ENCODE results near the gene DHRS2. TPM values are rescaled to one million over a fixed set of nuclear protein-coding genes. Genes with fewer than 3 reads are reported as not detected.

DHRS2 gene
- total and polyA plus RNA-seq, 2 of the 13 experiments (the other 11 are each of a cell fraction or from before 2014, with no cell fraction given): 1,621 to 3,021 TPM

DNA sequence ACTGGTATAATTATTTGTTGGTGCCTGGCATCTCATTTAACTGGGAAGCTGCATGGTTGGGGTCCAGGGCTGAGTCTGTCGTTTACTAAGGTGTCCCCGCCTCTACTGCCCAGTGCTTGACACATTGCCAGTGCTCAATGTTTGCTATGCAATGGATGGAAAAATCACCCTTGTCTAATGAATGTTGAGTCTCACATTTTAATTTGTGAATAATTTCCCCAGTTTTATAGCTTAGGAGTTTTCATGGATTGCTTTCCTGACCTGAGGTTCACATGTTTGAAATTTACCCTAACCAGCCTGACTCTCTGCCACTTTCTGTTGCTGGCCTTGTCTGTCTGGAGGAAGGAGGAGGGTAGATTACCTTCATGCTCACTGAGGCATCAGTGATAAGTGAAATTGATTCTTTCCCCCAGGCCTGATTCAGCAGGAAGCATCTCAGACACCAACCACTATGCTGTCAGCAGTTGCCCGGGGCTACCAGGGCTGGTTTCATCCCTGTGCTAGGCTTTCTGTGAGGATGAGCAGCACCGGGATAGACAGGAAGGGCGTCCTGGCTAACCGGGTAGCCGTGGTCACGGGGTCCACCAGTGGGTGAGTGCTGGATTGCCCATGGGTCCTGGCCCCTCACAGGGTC is 2.4 kb downstream of the DHRS2 start (continued):
- TF ChIP-seq, protein P1, sequence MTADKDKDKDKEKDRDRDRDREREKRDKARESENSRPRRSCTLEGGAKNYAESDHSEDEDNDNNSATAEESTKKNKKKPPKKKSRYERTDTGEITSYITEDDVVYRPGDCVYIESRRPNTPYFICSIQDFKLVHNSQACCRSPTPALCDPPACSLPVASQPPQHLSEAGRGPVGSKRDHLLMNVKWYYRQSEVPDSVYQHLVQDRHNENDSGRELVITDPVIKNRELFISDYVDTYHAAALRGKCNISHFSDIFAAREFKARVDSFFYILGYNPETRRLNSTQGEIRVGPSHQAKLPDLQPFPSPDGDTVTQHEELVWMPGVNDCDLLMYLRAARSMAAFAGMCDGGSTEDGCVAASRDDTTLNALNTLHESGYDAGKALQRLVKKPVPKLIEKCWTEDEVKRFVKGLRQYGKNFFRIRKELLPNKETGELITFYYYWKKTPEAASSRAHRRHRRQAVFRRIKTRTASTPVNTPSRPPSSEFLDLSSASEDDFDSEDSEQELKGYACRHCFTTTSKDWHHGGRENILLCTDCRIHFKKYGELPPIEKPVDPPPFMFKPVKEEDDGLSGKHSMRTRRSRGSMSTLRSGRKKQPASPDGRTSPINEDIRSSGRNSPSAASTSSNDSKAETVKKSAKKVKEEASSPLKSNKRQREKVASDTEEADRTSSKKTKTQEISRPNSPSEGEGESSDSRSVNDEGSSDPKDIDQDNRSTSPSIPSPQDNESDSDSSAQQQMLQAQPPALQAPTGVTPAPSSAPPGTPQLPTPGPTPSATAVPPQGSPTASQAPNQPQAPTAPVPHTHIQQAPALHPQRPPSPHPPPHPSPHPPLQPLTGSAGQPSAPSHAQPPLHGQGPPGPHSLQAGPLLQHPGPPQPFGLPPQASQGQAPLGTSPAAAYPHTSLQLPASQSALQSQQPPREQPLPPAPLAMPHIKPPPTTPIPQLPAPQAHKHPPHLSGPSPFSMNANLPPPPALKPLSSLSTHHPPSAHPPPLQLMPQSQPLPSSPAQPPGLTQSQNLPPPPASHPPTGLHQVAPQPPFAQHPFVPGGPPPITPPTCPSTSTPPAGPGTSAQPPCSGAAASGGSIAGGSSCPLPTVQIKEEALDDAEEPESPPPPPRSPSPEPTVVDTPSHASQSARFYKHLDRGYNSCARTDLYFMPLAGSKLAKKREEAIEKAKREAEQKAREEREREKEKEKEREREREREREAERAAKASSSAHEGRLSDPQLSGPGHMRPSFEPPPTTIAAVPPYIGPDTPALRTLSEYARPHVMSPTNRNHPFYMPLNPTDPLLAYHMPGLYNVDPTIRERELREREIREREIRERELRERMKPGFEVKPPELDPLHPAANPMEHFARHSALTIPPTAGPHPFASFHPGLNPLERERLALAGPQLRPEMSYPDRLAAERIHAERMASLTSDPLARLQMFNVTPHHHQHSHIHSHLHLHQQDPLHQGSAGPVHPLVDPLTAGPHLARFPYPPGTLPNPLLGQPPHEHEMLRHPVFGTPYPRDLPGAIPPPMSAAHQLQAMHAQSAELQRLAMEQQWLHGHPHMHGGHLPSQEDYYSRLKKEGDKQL (CRISPR knock-in tag; IDR thresholded peaks at IDR 0.05; ENCODE audit: low read depth): no peak; the same call in 1 of the 2 replicates
- TF ChIP-seq PHB2 (IDR thresholded peaks at IDR 0.05; ENCODE audit: partially characterized antibody) (no peak), HHEX (CRISPR knock-in tag; IDR thresholded peaks at IDR 0.05) (peak; percentile 32; the same call in 1 of the 2 replicates), SNRNP70 (IDR thresholded peaks at IDR 0.05; ENCODE audit: low read depth, low read length) (no peak), ZC3H4 (CRISPR knock-in tag; IDR thresholded peaks at IDR 0.05; ENCODE audit: borderline replicate concordance) (peak; percentile 100), ZNF891 (CRISPR knock-in tag; IDR thresholded peaks at IDR 0.05) (no peak), ATM (IDR thresholded peaks at IDR 0.05; ENCODE audit: borderline replicate concordance) (no peak), ELF1 (CRISPR knock-in tag; IDR thresholded peaks at IDR 0.05) (no peak)
- TF ChIP-seq, protein P2, sequence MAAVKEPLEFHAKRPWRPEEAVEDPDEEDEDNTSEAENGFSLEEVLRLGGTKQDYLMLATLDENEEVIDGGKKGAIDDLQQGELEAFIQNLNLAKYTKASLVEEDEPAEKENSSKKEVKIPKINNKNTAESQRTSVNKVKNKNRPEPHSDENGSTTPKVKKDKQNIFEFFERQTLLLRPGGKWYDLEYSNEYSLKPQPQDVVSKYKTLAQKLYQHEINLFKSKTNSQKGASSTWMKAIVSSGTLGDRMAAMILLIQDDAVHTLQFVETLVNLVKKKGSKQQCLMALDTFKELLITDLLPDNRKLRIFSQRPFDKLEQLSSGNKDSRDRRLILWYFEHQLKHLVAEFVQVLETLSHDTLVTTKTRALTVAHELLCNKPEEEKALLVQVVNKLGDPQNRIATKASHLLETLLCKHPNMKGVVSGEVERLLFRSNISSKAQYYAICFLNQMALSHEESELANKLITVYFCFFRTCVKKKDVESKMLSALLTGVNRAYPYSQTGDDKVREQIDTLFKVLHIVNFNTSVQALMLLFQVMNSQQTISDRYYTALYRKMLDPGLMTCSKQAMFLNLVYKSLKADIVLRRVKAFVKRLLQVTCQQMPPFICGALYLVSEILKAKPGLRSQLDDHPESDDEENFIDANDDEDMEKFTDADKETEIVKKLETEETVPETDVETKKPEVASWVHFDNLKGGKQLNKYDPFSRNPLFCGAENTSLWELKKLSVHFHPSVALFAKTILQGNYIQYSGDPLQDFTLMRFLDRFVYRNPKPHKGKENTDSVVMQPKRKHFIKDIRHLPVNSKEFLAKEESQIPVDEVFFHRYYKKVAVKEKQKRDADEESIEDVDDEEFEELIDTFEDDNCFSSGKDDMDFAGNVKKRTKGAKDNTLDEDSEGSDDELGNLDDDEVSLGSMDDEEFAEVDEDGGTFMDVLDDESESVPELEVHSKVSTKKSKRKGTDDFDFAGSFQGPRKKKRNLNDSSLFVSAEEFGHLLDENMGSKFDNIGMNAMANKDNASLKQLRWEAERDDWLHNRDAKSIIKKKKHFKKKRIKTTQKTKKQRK (IDR thresholded peaks at IDR 0.05; ENCODE audit: low read length): no peak
- TF ChIP-seq, protein P3, sequence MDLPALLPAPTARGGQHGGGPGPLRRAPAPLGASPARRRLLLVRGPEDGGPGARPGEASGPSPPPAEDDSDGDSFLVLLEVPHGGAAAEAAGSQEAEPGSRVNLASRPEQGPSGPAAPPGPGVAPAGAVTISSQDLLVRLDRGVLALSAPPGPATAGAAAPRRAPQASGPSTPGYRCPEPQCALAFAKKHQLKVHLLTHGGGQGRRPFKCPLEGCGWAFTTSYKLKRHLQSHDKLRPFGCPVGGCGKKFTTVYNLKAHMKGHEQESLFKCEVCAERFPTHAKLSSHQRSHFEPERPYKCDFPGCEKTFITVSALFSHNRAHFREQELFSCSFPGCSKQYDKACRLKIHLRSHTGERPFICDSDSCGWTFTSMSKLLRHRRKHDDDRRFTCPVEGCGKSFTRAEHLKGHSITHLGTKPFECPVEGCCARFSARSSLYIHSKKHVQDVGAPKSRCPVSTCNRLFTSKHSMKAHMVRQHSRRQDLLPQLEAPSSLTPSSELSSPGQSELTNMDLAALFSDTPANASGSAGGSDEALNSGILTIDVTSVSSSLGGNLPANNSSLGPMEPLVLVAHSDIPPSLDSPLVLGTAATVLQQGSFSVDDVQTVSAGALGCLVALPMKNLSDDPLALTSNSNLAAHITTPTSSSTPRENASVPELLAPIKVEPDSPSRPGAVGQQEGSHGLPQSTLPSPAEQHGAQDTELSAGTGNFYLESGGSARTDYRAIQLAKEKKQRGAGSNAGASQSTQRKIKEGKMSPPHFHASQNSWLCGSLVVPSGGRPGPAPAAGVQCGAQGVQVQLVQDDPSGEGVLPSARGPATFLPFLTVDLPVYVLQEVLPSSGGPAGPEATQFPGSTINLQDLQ (CRISPR knock-in tag; IDR thresholded peaks at IDR 0.05): no peak
- TF ChIP-seq, protein P4, sequence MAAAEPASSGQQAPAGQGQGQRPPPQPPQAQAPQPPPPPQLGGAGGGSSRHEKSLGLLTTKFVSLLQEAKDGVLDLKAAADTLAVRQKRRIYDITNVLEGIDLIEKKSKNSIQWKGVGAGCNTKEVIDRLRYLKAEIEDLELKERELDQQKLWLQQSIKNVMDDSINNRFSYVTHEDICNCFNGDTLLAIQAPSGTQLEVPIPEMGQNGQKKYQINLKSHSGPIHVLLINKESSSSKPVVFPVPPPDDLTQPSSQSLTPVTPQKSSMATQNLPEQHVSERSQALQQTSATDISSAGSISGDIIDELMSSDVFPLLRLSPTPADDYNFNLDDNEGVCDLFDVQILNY (CRISPR knock-in tag; conservative IDR thresholded peaks at IDR 0.05): peak; percentile 56; the same call in 1 of the 2 replicates
- TF ChIP-seq, protein P5, sequence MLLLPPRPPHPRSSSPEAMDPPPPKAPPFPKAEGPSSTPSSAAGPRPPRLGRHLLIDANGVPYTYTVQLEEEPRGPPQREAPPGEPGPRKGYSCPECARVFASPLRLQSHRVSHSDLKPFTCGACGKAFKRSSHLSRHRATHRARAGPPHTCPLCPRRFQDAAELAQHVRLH (CRISPR knock-in tag; IDR thresholded peaks at IDR 0.05; ENCODE audit: borderline replicate concordance, low read depth): no peak
- TF ChIP-seq, protein P6, sequence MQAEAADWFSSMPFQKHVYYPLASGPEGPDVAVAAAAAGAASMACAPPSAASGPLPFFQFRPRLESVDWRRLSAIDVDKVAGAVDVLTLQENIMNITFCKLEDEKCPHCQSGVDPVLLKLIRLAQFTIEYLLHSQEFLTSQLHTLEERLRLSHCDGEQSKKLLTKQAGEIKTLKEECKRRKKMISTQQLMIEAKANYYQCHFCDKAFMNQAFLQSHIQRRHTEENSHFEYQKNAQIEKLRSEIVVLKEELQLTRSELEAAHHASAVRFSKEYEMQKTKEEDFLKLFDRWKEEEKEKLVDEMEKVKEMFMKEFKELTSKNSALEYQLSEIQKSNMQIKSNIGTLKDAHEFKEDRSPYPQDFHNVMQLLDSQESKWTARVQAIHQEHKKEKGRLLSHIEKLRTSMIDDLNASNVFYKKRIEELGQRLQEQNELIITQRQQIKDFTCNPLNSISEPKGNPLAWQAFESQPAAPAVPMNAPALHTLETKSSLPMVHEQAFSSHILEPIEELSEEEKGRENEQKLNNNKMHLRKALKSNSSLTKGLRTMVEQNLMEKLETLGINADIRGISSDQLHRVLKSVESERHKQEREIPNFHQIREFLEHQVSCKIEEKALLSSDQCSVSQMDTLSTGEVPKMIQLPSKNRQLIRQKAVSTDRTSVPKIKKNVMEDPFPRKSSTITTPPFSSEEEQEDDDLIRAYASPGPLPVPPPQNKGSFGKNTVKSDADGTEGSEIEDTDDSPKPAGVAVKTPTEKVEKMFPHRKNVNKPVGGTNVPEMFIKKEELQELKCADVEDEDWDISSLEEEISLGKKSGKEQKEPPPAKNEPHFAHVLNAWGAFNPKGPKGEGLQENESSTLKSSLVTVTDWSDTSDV (CRISPR knock-in tag; IDR thresholded peaks at IDR 0.05): no peak

Measured in HepG2 (cell line).